H1 (cell line): ENCODE data around the gene PLPP2. TPM values are rescaled to one million over a fixed set of nuclear protein-coding genes. Genes with fewer than 3 reads are reported as not detected.

Experiments
- CTCF ChIA-PET: fragments of 300-600 bp; sonication (Branson Sonifier 250); formaldehyde crosslinking; loops from one replicate; lab custom pipeline; 2021; ENCODE audit not compliant: partially characterized antibody; lab: Charles Lee
- POLR2A ChIA-PET: fragments of 300-600 bp; sonication (Branson Sonifier 250); formaldehyde crosslinking; loops from one replicate; lab custom pipeline; 2021; ENCODE audit warnings: inconsistent platforms; ENCODE audit not compliant: partially characterized antibody; lab: Charles Lee
- DNase-seq, 2 experiments: peaks; one replicate each; pipeline versions ENCODE4 v3.0.0 to v3.0.0-alpha.2; 2010 to 2022; ENCODE audit warnings: low spot score in 2 of 2, low read depth in 1 of 2, mixed read lengths in 1 of 2
- FAIRE-seq: peaks from 2 replicates; lab custom pipeline; 2011; peaks lifted over from hg19 to GRCh38; lab: Jason Lieb, UNC
- H2AFZ ChIP-seq: 2 replicates; pipeline ENCODE4 v1.8.1; 2012; ENCODE audit warnings: low read length, inconsistent platforms
- H2AK5ac ChIP-seq: 2 replicates; pipeline ENCODE4 v1.6.1; 2013; ENCODE audit warnings: low read depth, low read length
- H2BK120ac ChIP-seq: replicated peaks from 2 replicates; pipeline ENCODE3; 2013; ENCODE audit warnings: low read depth, low read length, inconsistent platforms
- H2BK12ac ChIP-seq: 2 replicates; pipeline ENCODE4 v1.6.1; 2013; ENCODE audit warnings: low read depth, low read length
- H2BK15ac ChIP-seq: 2 replicates; pipeline ENCODE4 v1.6.1; 2013; ENCODE audit warnings: low read length
- H2BK20ac ChIP-seq: 2 replicates; pipeline ENCODE4 v1.6.1; 2013; ENCODE audit warnings: low read length
- H2BK5ac ChIP-seq: 2 replicates; pipeline ENCODE4 v1.6.1; 2013; ENCODE audit warnings: low read depth, low read length
- H3K14ac ChIP-seq: 2 replicates; pipeline ENCODE4 v1.6.1; 2013; ENCODE audit warnings: inconsistent platforms; ENCODE audit not compliant: insufficient read length
- H3K18ac ChIP-seq: 2 replicates; pipeline ENCODE4 v1.6.1; 2013; ENCODE audit warnings: low read length; ENCODE audit errors: extremely low read depth
- H3K23ac ChIP-seq: 2 replicates; pipeline ENCODE4 v1.6.1; 2013; ENCODE audit warnings: inconsistent platforms; ENCODE audit not compliant: insufficient read length
- H3K23me2 ChIP-seq: 2 replicates; pipeline ENCODE4 v1.6.1; 2013; ENCODE audit warnings: low read depth, low read length
- H3K27ac ChIP-seq: 2 replicates; pipeline ENCODE4 v1.6.1; 2011; ENCODE audit warnings: low read depth, low read length, inconsistent platforms
- H3K27me3 ChIP-seq, 4 experiments: replicated peaks in 1 of 4; 1 replicate in 1 of 4; 2 replicates in 3 of 4; pipeline versions ENCODE4 v1.6.1 to v1.8.1; 2011 to 2013; ENCODE audit warnings: low read length in 3 of 4, mild to moderate bottlenecking in 3 of 4, inconsistent platforms in 2 of 4, mixed read lengths in 2 of 4, moderate library complexity in 1 of 4; ENCODE audit not compliant: control insufficient read depth in 3 of 4, insufficient read depth in 3 of 4; ENCODE audit errors: extremely low read depth in 1 of 4
- H3K36me3 ChIP-seq, 4 experiments: 2 replicates each; pipeline versions ENCODE4 v1.6.1 to v1.8.1; 2011 to 2013; ENCODE audit warnings: mild to moderate bottlenecking in 4 of 4, low read length in 3 of 4, moderate library complexity in 2 of 4, control low read depth in 1 of 4, inconsistent platforms in 1 of 4; ENCODE audit not compliant: insufficient read depth in 4 of 4, control insufficient read depth in 2 of 4
- H3K4ac ChIP-seq: replicated peaks from 2 replicates; pipeline ENCODE3; 2013; ENCODE audit warnings: low read length, low read depth, mixed read lengths, inconsistent platforms; ENCODE audit not compliant: insufficient read length
- H3K4me1 ChIP-seq, 4 experiments: replicated peaks in 1 of 4; 1 replicate in 1 of 4; 2 replicates in 3 of 4; pipeline versions ENCODE4 v1.6.1 to v1.8.1; 2011 to 2013; ENCODE audit warnings: low read length in 3 of 4, inconsistent platforms in 2 of 4, mixed read lengths in 1 of 4; ENCODE audit not compliant: insufficient read depth in 4 of 4, control insufficient read depth in 3 of 4
- H3K4me2 ChIP-seq, 2 experiments: 2 replicates each; pipeline versions ENCODE4 v1.6.1 to v1.8.1; 2011 to 2013; ENCODE audit warnings: low read depth in 2 of 2, low read length in 2 of 2, control low read depth in 1 of 2, inconsistent platforms in 1 of 2, mild to moderate bottlenecking in 1 of 2; ENCODE audit not compliant: insufficient read depth in 1 of 2
- H3K4me3 ChIP-seq, 4 experiments: fragments of 200-600, 300-600 bp in 1 of 4; sonication (generic), shearing (Covaris generic), sonication (Bioruptor Twin) in 1 of 4; 2 replicates each; pipeline versions ENCODE4 v1.5.1 to v1.8.1; 2011 to 2016; ENCODE audit warnings: low read length in 4 of 4, low read depth in 3 of 4, control low read depth in 2 of 4, inconsistent platforms in 2 of 4, mild to moderate bottlenecking in 2 of 4, mixed read lengths in 1 of 4, moderate library complexity in 1 of 4; ENCODE audit not compliant: insufficient read depth in 2 of 4; ENCODE audit errors: extremely low read depth in 1 of 4
- H3K56ac ChIP-seq: replicated peaks from 2 replicates; pipeline ENCODE3; 2013; ENCODE audit warnings: low read depth, mild to moderate bottlenecking, mixed read lengths, low read length, inconsistent platforms; ENCODE audit not compliant: insufficient read length
- H3K79me1 ChIP-seq: 2 replicates; pipeline ENCODE4 v1.6.1; 2013; ENCODE audit warnings: low read depth, low read length, control low read depth
- H3K79me2 ChIP-seq, 2 experiments: 2 replicates each; pipeline versions ENCODE4 v1.6.1 to v1.8.1; 2012 to 2013; ENCODE audit warnings: low read length in 2 of 2, mild to moderate bottlenecking in 2 of 2, inconsistent platforms in 1 of 2; ENCODE audit not compliant: insufficient read depth in 2 of 2, control insufficient read depth in 1 of 2
- H3K9ac ChIP-seq, 4 experiments: replicated peaks in 1 of 4; 1 replicate in 1 of 4; 2 replicates in 3 of 4; pipeline versions ENCODE4 v1.6.1 to v1.8.1; 2011 to 2013; ENCODE audit warnings: low read depth in 3 of 4, low read length in 3 of 4, control low read depth in 2 of 4, mild to moderate bottlenecking in 2 of 4, moderate library complexity in 2 of 4, inconsistent platforms in 1 of 4; ENCODE audit errors: extremely low read depth in 1 of 4
- H3K9me3 ChIP-seq, 2 experiments: 2 replicates each; pipeline versions ENCODE4 v1.6.1 to v1.8.1; 2012 to 2013; ENCODE audit warnings: mild to moderate bottlenecking in 2 of 2, moderate library complexity in 2 of 2, control low read depth in 1 of 2, inconsistent platforms in 1 of 2, low read depth in 1 of 2, low read length in 1 of 2, mixed read lengths in 1 of 2; ENCODE audit not compliant: insufficient read depth in 2 of 2
- H4K20me1 ChIP-seq, 2 experiments: replicated peaks in 1 of 2; 2 replicates each; pipeline versions ENCODE3 to v1.8.1; 2011 to 2013; ENCODE audit warnings: inconsistent platforms in 2 of 2, low read length in 2 of 2, mild to moderate bottlenecking in 1 of 2; ENCODE audit not compliant: insufficient read depth in 2 of 2, control insufficient read depth in 1 of 2
- H4K5ac ChIP-seq: 2 replicates; pipeline ENCODE4 v1.6.1; 2013; ENCODE audit warnings: low read length, low read depth, mixed read lengths, inconsistent platforms; ENCODE audit not compliant: insufficient read length
- H4K8ac ChIP-seq: 2 replicates; pipeline ENCODE4 v1.8.0; 2013; ENCODE audit warnings: mild to moderate bottlenecking, moderate library complexity, low read length, inconsistent platforms; ENCODE audit not compliant: insufficient read depth; ENCODE audit errors: extremely low read depth
- H4K91ac ChIP-seq: replicated peaks from 2 replicates; pipeline ENCODE3; 2013; ENCODE audit warnings: low read length, mixed read lengths, inconsistent platforms; ENCODE audit not compliant: insufficient read length
- CBX8 ChIP-seq: fragments of 300-800, 300-1000 bp; sonication (generic); IDR thresholded peaks from 2 replicates; pipeline ENCODE4 v1.7.1; 2016; ENCODE audit warnings: low read depth, low read length, borderline replicate concordance
- KDM4A ChIP-seq: IDR thresholded peaks from one replicate; pipeline ENCODE4 v1.7.1; 2012; ENCODE audit warnings: low read depth, mild to moderate bottlenecking, moderate library complexity, low read length, inconsistent platforms; ENCODE audit not compliant: severe bottlenecking
- NANOG ChIP-seq: IDR thresholded peaks from 2 replicates; pipeline ENCODE4 v1.6.1; 2011; ENCODE audit warnings: low read length, low read depth, mild to moderate bottlenecking, inconsistent platforms; ENCODE audit not compliant: insufficient read depth, poor library complexity, severe bottlenecking
- RXRA ChIP-seq: IDR thresholded peaks from 2 replicates; pipeline ENCODE4 v1.6.1; 2011; ENCODE audit warnings: low read depth, mild to moderate bottlenecking, low read length, moderate library complexity; ENCODE audit not compliant: insufficient read depth
- SP4 ChIP-seq: IDR thresholded peaks from 2 replicates; pipeline ENCODE4 v1.6.1; 2012; ENCODE audit warnings: low read length, inconsistent platforms
- TAF1 ChIP-seq: IDR thresholded peaks from 2 replicates; pipeline ENCODE4 v1.6.1; 2011; ENCODE audit warnings: mild to moderate bottlenecking, low read depth, low read length
- TBP ChIP-seq: IDR thresholded peaks from 2 replicates; pipeline ENCODE4 v1.6.1; 2011; ENCODE audit warnings: low read depth, low read length, improper control_type of control experiment
- WGBS, 2 experiments: shearing (Covaris generic) in 1 of 2; methylation state at CpG; one replicate each; pipeline versions ENCODE4 v1.1.6 to v1.1.7; 2013 to 2015; ENCODE audit warnings: low lambda C conversion rate in 2 of 2, mixed read lengths in 2 of 2, inconsistent platforms in 1 of 2, low coverage in 1 of 2, missing lambda C conversion rate in 1 of 2; ENCODE audit not compliant: insufficient replicate concordance in 2 of 2, insufficient coverage in 1 of 2, insufficient read length in 1 of 2; ENCODE audit errors: extremely low coverage in 1 of 2, missing lambda C conversion rate in 1 of 2; 5-methylcytosine and 5-hydroxymethylcytosine counted together
- polyA plus RNA-seq, 7 experiments: library from polyadenylated mRNA; depleted of rRNA in 3 of 7; stranded (reverse) in 5 of 7; unstranded in 2 of 7; fragments of >200 nt in 5 of 7; fragments of 200-250 nt in 2 of 7; gene quantifications; 1 replicate in 5 of 7; 2 replicates in 1 of 7; 4 replicates in 1 of 7; pipeline versions ENCODE4 v1.2.1 to v1.2.3, GENCODE V29; 2011 to 2013; ENCODE audit warnings: missing spikeins in 2 of 7, mixed read lengths in 2 of 7
- total RNA-seq: library from RNA; stranded (reverse); fragmentation: NEBNext Ultra II Directional; extraction: Animal tissue kit (Norgen Biotek cat#: 25700); gene quantifications from 2 replicates; pipeline ENCODE4 v1.2.1, GENCODE V29; 2021

PLPP2 gene
- total and polyA plus RNA-seq, 2 of the 8 experiments (the other 6 are each of a cell fraction or from before 2014, with no cell fraction given) = 101 to 195 TPM

DNA sequence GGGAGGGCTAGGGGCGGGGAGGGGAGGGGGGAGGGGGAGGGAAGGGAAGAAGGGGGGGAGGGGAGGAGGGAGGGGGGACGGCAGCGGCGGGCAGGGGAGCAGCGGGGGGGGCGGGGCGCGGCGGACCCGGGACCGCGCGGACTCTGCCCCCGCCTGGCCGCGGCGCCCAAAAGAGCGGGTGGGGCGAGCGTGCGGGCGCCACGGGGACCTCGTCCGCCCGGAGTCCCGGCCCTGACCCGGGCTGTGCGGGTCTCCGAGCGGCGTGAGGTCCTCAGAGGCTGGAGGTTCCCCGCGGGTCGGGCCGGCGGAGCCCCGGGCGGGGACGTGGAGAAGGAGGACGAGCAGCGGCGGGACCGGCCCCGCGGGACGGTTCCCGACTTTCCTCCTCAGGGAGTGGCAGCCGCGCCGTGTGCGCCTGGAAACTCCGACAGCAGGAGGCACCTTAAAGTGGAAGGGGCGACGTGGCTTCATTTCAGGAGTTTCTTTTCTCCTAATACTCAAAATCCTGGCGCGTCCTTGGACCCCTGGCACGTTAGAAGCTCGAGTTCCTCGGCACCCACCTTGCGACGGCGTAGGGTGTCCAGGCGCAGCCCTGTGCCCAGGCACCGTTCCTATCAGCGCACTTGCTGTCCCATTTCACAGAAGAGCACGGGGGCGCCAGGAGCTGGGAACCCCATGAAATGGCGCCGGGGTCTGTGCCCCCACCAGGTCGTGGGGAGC lies 518 bp upstream of the PLPP2 start:
- Histone ChIP-seq H3K23ac (no peak overlapping the region), H4K5ac (no peak overlapping the region), H3K36me3 (peaks cover 0 to 7% (median 2%) of the 10 kb centered on the region in 4 experiments; a peak in 3 of 8 replicates), H2BK15ac (no peak overlapping the region), H3K79me2 (peaks cover 0 to 22% of the 10 kb centered on the region in 2 experiments; a peak in 3 of 4 replicates), H4K91ac (peak overlapping the region; percentile 95), H3K18ac (peak overlapping the region; percentile 48; the same call in 1 of the 2 replicates), H3K27me3 (peaks cover 0 to 16% (median 8%) of the 10 kb centered on the region in 4 experiments; a peak in 3 of 7 replicates), H3K56ac (no peak overlapping the region), H3K14ac (no peak overlapping the region), H2BK20ac (peak overlapping the region; percentile 72), H2BK5ac (peak overlapping the region; percentile 35; the same call in 1 of the 2 replicates), H3K4me3 (no peak overlapping the region; a peak in 1 of 8 replicates), H3K9ac (no peak overlapping the region), H3K9me3 (peaks cover 0 to 13% of the 10 kb centered on the region in 2 experiments; a peak in 1 of 4 replicates), H2AK5ac (0 out of 2 replicates have a peak overlapping the region, but pooled peaks have one; percentile 93), H2BK120ac (no peak overlapping the region), H2BK12ac (peak overlapping the region; percentile 87; the same call in 1 of the 2 replicates), H3K4me1 (peaks cover 7 to 31% (median 25%) of the 10 kb centered on the region in 4 experiments), H2AFZ (no peak overlapping the region), H3K4ac (no peak overlapping the region), H4K8ac (peak overlapping the region; percentile 45; the same call in 1 of the 2 replicates), H4K20me1 (no peaks in the 10 kb centered on the region), H3K79me1 (peaks cover 3% of the 10 kb centered on the region; the same call in 1 of the 2 replicates), H3K4me2 (0 out of 4 replicates have a peak overlapping the region, but pooled peaks of 1 of the 2 experiments have one; percentile 49), H3K23me2 (peaks cover 2% of the 10 kb centered on the region; the same call in 1 of the 2 replicates), H3K27ac (no peak overlapping the region)
- POLR2A ChIA-PET = interaction anchor here (1.8 to 5.6 kb wide), 5 partner anchors 10 to 25 kb away, joined by 7 to 38 read pairs (median 9); no protein-coding TSS in a partner anchor
- TF ChIP-seq RXRA (no peak), NANOG (no peak), SP4 (no peak), KDM4A (no peak), TAF1 (no peak), CBX8 (no peak), TBP (no peak)
- no peak for FAIRE-seq
- 86% methylated on average over 19 of the region's 71 CpGs; no CpG with 5 or more reads in 1 of the 2 experiments for WGBS, 2 experiments
- no peak for DNase-seq
- CTCF ChIA-PET = no interaction called here
